GM13977 (cell line): ENCODE results near the gene CENPU.

Source experiments
- DNase-seq: peaks from one replicate; pipeline ENCODE4 v3.0.0; 2012; ENCODE audit warnings: low spot score
- CTCF ChIP-seq: IDR thresholded peaks from 2 replicates; pipeline ENCODE4 v1.5.1; 2012; ENCODE audit warnings: mild to moderate bottlenecking, control low read depth; ENCODE audit not compliant: insufficient read depth; ENCODE audit errors: extremely low read depth, missing control alignments
- in situ Hi-C: fragments of 300-500 bp; cut with MboI; formaldehyde crosslinking; loops from one replicate; pipeline ENCODE4 v1.12.0; 2022; ENCODE audit warnings: low sequenced_read_pairs, low pct_unique_long_range_greater_than_20kb, mixed read lengths, inconsistent platforms; ENCODE audit not compliant: unreplicated experiment

CENPU gene

DNA sequence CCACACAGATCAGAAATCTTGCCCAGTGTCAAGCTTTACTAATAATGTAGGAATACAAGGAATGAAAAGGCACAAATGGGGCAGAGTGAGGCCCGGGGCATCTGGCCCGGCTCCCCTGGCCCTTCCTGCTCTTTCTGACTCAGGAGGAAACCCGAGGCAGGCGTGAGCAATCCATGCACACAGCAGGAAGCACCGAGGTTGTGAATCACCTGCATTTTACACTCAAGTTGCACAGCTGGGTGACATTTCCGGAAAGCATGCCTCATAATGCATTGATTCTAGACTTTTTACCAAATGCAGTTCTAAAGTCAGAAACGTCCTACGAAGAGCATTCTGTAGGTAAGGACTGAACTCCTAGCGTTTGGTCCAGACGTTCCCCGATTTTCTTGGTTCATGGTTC lies 45.4 kb downstream of the CENPU start:
- in situ Hi-C loops = no loop called here
- TF ChIP-seq CTCF = no peak
- DNase-seq = no peak

DNA sequence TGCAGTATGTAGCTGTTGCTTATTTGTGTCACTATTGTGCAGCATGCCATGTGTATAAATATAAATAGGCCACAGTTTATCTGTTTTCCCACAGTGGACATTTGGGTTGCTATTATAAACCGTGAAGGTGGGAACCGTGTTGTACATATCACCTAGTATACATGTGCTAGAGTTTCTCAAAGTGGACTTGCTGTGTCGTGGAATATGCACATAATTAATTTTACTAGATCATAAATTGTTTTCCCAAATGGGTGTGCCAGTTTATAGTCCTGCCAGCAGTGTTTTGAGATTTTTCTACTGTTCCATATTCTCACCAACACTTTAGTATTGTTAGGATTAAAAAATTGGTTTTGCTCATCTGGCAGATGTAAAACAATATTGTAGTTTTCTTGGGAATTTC lies 45.9 kb downstream of the CENPU start:
- in situ Hi-C loops = no loop called here
- DNase-seq = no peak
- no peak for TF ChIP-seq CTCF

DNA sequence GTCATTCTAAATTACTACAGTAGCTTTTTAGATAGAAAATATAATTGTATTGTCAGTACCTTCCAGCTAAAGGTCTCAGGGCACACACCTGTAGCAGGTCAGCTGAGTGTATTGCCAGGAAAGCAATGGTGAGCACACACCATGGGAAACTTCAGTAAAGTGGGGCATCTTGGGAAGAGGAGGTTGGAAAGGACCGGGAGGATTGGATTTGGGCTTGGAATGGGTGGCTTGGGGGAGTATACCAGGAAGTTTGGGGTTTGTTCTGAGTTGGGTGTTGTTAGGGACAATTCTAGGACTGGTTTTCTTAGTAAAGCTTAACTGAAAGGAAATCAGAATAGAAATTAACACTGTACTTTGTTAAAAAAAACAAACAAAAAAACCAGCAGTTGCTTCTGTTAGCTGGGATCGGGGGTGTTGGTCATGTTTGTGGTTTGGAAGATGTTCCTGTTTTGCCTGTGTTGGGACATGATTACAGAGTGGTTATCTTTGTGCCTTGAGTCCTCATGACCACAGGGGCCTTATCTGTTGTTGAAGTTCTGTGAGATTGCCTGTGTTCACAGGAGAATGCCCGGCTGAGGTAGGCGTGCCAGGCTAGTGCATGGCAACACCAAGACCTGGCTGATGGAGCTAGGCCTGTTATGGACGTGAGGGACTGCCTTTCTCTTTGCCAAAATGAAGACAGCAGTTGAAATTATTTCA lies 49.3 kb downstream of the CENPU start:
- no peak for TF ChIP-seq CTCF
- in situ Hi-C loops = no loop called here
- DNase-seq = no peak

- TF ChIP-seq CTCF = no peak
- no peak for DNase-seq
- in situ Hi-C loops = no loop called here
Observed at GRCh38 chr4:184681916-184682315, 52.0 kb downstream of the CENPU start.

DNA sequence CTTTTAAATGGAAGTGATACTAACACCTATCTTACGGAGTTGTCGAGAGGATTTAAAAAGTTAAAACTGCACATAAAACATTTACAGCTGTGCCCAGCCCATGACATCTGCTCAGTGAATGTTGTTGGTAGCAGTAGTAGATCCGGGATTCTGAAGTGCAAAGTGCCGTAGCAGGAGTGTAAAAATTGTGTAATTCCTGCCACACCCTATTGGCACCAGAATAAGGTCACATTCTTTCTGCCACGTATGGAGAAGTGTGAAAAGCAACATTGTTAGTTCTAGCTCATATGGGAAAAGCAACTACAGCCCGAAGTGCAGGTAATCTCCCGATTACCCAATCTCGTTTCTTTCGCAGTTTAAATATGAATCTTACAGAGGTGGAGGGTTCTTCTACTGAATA lies 53.2 kb downstream of the CENPU start:
- no peak for DNase-seq
- in situ Hi-C loops = no loop called here
- no peak for TF ChIP-seq CTCF

GRCh38 chr4:184675821-184676492 lies 57.9 kb downstream of the CENPU start:
- no peak for TF ChIP-seq CTCF
- in situ Hi-C loops = no loop called here
- no peak for DNase-seq
